GM19467 (cell line): Measurements from ENCODE around the gene CLDN18.

ENCODE experiments used
- ATAC-seq: cut with Tn5 transposase; IDR thresholded peaks from one replicate; pipeline ENCODE4 v1.9.1; 2021; ENCODE audit warnings: mild to moderate bottlenecking, moderate library complexity; ENCODE audit not compliant: unreplicated experiment

Gene CLDN18

GRCh38 chr3:138009476-138010272 lies at the start of gene CLDN18:
Gene CLDN18, plus strand, starts transcription at chr3:138010165. Its CDS starts 61 bp downstream, at chr3:138010226.
- no peak for ATAC-seq

DNA sequence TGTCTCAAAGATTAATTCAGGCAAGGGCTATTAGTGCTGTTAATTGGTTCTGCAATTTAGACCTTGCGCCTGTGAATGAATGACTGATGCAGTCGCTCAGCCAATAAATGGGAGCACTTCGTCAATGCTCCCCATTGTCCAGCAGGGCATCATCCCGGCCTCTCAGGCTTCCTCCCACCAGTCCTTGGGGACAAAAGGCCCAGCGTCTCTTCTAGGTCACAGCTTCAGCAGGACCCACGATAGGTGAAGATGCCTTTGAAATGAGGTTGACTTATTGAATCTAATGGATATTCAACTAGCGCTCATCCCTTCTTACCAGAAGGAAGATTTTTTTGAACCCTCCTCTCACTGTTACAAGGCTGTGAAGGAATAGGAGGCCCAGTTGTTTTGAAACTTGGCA lies 47.7 kb upstream of the CLDN18 start:
- ATAC-seq, result no peak

- no peak for ATAC-seq
These were observed 46.5 kb upstream of the CLDN18 start for GRCh38 chr3:137963463-137963862.

GRCh38 chr3:137970914-137971831 lies 38.8 kb upstream of the CLDN18 start:
- peak; percentile 82 for ATAC-seq

- ATAC-seq, result no peak
These were observed 37.6 kb upstream of the CLDN18 start for GRCh38 chr3:137972396-137972795.

DNA sequence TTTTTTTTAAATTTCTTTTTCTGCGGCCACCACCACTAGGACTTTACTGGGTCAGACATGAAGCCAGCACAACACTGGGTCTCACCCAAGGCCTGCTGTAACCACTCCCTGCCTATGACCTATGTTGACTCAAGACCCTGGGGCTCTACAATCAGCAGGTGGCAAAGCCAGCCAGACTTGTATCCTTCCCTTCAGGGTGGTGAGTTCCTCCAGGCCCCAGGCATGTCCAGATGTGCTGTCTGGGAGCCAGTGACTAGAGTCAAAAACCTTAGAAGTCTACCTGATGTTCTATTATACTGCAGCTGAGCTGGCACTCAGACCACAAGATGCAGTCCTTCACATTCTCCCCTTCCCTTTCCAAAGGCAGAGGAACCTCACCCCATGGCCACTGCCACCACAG lies 31.6 kb upstream of the CLDN18 start:
- no peak for ATAC-seq

DNA sequence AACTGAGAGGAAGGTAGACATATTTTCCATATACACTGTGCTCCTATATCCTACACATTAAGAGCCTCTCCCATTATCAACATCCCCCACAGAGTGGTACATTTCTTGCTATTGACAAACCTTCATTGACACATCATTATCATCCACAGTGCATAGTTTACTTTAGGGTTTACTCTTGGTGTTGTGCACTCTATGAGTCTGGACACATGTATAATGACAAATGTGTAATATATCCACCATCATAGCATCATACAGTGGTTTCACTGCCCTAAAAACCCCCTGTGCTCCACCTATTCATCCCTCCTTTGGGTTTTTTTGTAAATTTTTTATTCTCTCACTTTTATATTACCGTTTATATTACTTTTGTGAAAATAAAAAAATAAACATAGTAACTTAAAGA lies 22.2 kb upstream of the CLDN18 start:
- ATAC-seq, result peak; percentile 25

DNA sequence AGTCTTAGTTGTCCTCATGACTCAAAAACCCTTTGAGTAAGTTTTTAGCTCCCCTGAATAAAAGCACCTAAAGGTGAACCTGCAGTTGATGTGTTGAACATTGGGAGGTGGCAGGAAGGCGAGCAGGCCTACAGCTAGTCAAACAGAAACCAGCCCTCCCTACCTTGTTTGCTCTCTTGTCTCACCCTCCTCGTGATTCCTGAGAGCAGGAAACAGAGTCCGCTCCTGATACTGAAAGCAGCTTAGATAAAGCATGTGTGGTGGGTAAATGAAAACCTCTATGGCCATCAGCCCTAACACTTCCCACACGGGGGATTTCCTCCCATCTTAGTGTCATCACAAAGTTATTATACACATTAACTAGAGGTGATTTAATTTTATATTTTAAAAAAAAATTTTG lies 21.8 kb upstream of the CLDN18 start:
- peak; percentile 88 for ATAC-seq

DNA sequence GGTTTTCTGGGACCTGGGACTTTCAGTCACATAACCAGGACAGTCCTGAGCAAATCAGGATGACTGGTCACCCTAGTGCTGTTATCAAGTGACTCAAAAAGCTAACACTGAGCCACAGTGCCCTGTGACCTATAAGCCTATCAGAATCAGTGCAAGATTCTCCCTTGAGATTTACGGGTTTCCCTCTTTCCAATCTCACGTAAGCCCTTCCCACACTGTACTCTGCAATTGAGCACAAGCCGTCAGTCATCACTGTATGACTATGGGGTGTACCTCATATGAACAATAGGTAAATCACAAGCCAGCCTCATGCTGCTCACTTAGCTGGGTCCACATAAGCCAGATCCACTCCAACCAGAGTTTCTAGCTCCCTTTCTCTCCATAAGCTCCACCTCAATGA lies 21.0 kb upstream of the CLDN18 start:
- peak; percentile 56 for ATAC-seq

DNA sequence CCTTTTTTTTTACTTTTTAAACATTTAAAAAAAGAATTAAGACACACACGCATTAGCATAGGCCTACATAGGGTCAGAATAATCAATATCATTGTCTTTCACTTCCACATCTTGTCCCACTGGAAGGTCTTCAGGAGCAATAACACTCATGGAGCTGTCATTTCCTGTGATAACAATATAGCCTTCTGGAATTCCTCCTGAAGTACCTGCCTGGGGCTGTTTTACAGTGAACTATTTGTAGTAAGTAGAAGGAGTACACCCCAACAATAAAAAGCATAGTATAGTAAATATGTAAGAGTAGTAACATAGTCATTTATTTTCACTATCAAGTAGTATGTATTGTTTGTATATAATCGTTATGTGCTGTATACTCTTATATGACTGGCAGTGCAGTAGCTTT lies 19.5 kb upstream of the CLDN18 start:
- no peak for ATAC-seq

- no peak for ATAC-seq
These were observed 17.4 kb upstream of the CLDN18 start for GRCh38 chr3:137992592-137992991.

DNA sequence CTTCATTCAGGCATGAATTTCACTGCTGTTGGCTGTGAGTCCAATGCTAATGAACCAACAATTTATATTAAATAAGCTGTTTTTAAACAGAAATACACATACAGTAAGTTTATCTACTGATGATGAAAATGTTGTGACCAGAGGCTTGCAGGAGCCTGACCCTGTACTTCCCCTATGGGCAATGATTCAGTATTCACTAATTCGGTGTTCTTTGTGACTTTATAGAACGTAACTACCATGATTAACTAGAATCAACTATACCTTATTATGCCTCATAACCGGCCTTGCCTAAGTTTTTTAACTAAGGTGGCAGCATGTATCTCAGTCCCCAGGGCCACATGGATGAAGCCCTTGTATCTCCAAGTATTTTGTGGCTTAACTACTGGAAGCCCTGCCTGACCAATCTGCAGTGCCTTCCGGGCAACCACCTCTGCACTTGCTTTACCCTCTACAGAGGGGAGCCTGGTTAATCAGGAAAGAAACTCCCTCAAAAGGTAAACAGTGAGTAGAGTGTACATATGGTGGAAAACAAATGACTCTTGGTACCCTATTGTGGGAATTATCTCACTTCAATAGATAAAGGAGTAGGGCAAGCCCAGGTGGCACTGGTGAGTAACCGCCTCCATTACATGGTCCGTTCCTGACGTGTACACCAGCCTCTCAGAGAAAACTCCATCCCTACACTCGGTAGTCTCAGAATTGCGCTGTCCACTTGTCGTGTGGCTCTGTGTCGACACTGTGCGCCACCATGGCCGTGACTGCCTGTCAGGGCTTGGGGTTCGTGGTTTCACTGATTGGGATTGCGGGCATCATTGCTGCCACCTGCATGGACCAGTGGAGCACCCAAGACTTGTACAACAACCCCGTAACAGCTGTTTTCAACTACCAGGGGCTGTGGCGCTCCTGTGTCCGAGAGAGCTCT lies 11.6 kb upstream of the CLDN18 start:
- ATAC-seq, result no peak

DNA sequence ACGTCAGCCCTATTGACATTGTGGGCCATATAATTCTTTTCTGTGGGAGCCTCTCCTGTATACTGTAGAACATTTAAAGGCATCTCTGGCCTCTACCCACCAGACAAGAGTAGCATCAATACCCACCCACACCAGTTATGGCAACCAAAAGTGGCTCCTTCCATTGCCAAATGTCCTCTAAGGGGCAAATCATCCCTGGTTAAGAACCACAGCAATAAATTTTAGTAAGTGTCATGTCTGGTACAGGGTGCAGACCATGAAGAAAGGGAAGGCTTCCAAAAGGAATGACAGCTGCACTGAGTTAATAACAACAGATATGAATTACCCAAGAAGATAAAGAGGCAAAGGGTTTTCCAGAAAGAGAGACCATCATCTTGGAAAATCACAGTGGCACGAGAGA lies 6.9 kb upstream of the CLDN18 start:
- ATAC-seq, result no peak

DNA sequence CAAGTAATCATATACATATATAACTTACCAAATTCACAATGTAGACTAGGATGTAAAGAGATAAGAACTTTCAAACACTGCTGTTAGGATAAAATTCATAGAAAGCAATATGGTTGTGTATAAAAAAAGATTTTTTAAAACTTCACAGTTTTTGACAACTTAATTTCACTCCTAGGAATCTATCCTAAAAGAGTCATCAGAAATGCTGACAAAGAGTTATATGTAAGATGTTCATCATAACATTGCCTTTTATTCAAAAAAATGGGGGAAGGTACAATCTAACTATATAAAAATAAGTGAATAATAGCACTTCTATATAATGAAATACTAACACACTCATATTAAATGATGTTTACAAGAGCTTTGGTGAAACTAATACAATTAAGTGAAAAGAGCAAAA lies 4.3 kb upstream of the CLDN18 start:
- no peak for ATAC-seq

- no peak for ATAC-seq
These were observed 2.1 kb upstream of the CLDN18 start for GRCh38 chr3:138007898-138008297.

DNA sequence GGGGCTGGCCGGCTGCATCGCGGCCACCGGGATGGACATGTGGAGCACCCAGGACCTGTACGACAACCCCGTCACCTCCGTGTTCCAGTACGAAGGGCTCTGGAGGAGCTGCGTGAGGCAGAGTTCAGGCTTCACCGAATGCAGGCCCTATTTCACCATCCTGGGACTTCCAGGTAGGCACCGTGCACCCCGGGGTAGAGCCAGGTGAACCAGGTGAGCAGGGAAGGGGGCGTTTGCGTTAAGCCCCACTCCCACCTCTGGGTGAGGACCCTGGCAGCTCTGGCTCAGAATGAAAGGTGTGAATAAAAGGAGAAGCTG lies 267 bp downstream of the CLDN18 start:
- no peak for ATAC-seq

DNA sequence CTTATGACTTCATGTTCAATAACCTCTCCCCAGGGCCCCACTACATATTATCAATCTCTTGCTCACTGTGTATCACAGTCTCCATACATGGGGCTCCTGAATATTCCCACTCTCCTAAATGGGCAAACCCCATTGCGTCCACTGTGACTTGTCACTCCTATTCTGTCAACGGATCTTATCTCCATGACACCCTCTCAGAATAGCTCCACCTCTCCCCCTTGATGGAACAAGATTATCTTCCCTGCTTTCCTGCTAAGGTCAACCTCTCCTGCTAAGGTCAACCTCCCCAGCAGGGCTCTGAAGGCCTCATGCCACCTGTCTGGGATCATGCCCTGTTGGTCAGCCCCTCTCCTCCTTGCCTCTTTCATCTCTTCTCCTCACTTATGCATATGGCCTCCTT lies 1.8 kb downstream of the CLDN18 start:
- ATAC-seq, result no peak

- no peak for ATAC-seq
These were observed 2.6 kb downstream of the CLDN18 start for GRCh38 chr3:138012526-138012925.

DNA sequence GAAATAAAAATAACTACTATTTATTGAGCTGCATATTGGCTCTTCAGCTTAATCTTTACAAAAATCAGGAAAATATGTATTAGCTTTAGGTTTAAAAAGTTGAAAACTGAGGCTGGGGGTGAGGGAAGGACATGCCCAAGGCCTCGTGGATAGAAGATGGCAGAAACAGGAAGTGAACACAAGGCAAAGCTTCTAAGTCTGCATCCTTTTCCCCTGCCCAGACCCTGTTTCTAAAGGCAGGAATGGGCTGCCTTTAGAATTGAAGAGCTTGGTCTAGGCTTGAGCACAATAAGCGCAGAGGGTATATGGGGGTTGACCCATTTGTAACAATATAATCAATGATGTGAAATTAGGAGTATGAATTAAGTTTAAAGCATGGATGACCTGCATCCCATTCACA lies 6.1 kb downstream of the CLDN18 start:
- no peak for ATAC-seq

GRCh38 chr3:138019281-138020069 lies 9.5 kb downstream of the CLDN18 start:
- ATAC-seq, result no peak
